GM12865 (cell line): ENCODE results near the gene DUSP16.
"Not testable (repeated sequence)": the region's sequence is repeated elsewhere in the genome, so short reads cannot be mapped to it uniquely, and the experiment has no call there.

Experiments
- DNase-seq: peaks from one replicate; pipeline ENCODE4 v3.0.0; 2010; ENCODE audit warnings: low read depth
- H3K4me3 ChIP-seq: 2 replicates; pipeline ENCODE4 v1.5.1; 2011; ENCODE audit warnings: mild to moderate bottlenecking, low read depth, low read length, control low read depth
- TF ChIP-seq, protein P1 (sequence below): IDR thresholded peaks from 2 replicates; pipeline ENCODE4 v1.5.1; 2011; ENCODE audit warnings: low read length, control low read depth, low read depth, inconsistent platforms; ENCODE audit not compliant: insufficient read depth; ENCODE audit errors: missing control alignments

The DUSP16 gene

DNA sequence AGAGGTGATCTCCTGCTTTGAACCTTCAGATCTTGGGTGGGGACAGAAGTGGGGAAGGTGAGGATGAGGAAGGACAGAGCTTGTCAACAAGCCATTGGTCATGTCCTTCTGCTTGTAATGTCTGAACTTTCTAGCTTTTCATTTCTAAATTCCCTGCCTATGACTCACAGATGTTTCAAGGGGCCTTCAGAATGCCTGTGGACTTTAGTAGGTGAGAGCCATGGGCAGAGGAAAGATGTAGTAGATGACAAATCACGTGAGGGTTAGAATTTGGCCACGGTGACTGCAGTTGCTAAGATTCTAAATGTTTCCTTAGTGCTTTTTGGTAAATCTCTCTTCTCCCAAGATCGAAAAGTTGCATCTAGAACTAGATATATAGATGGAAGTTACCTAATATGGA, 30.3 kb upstream of the DUSP16 start:
- DNase-seq: no peak
- H3K4me3 ChIP-seq: no peak overlapping the region
- TF ChIP-seq, protein P1, sequence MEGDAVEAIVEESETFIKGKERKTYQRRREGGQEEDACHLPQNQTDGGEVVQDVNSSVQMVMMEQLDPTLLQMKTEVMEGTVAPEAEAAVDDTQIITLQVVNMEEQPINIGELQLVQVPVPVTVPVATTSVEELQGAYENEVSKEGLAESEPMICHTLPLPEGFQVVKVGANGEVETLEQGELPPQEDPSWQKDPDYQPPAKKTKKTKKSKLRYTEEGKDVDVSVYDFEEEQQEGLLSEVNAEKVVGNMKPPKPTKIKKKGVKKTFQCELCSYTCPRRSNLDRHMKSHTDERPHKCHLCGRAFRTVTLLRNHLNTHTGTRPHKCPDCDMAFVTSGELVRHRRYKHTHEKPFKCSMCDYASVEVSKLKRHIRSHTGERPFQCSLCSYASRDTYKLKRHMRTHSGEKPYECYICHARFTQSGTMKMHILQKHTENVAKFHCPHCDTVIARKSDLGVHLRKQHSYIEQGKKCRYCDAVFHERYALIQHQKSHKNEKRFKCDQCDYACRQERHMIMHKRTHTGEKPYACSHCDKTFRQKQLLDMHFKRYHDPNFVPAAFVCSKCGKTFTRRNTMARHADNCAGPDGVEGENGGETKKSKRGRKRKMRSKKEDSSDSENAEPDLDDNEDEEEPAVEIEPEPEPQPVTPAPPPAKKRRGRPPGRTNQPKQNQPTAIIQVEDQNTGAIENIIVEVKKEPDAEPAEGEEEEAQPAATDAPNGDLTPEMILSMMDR: no peak

DNA sequence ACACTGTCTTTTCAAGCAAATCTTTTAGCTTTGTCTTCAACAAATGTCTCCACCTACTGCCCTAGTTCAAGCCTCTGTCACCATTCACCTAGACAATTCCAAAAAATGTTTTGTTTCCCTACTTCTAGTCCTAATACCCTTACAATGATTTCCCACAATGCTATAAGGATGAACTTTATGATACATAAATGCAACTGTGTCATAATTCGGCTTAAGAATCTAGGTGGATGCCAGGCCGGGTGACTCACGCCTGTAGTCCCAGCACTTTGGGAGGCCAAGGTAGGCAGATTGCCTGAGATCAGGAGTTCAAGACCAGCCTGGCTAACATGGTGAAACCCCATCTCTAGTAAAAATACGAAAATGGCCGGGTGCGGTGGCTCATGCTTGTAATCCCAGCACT, 28.3 kb upstream of the DUSP16 start:
- no peak for DNase-seq

DNA sequence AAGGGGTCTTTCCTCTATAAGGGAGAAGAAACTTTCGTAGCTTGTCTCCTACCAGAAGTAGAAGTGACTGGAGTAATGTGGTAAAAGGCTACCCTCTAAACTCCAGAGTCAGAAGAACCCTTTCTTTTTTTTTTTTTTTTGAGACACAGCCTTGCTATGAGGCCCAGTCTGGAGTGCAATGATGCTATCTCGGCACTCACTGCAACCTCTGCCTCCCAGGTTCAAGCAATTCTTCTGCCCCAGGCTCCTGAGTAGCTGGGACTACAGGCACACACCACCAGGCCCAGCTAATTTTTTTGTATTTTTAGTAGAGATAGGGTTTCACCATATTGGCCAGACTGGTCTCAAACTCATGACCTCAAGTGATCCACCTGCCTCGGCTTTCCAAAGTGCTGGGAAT, 25.8 kb upstream of the DUSP16 start:
- H3K4me3 ChIP-seq, DNase-seq: not testable (repeated sequence)

More for the DNA sequence above, 28.3 kb upstream of the DUSP16 start:
- TF ChIP-seq, protein P1: no peak
- no peak overlapping the region for H3K4me3 ChIP-seq

DNA sequence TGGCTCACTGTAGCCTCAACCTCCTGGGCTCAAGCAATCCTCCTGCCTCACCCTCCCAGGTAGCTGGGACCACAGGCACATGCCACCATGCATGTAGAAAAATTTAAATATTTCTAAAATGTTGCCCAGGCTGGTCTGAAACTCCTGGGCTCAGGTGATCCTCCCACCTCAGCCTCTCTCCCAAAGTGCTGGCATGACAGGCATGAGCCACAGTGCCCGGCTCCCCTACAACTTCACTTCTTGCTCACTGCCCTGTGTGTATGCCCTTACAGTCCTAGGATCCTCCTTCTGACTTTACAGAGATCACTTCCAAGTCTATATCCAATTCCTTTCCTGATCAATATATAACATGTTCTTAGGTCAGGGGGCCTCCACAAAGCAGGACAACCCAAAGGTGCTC, 25.2 kb upstream of the DUSP16 start:
- no peak overlapping the region for H3K4me3 ChIP-seq
- TF ChIP-seq, protein P1: no peak
- DNase-seq: no peak

DNA sequence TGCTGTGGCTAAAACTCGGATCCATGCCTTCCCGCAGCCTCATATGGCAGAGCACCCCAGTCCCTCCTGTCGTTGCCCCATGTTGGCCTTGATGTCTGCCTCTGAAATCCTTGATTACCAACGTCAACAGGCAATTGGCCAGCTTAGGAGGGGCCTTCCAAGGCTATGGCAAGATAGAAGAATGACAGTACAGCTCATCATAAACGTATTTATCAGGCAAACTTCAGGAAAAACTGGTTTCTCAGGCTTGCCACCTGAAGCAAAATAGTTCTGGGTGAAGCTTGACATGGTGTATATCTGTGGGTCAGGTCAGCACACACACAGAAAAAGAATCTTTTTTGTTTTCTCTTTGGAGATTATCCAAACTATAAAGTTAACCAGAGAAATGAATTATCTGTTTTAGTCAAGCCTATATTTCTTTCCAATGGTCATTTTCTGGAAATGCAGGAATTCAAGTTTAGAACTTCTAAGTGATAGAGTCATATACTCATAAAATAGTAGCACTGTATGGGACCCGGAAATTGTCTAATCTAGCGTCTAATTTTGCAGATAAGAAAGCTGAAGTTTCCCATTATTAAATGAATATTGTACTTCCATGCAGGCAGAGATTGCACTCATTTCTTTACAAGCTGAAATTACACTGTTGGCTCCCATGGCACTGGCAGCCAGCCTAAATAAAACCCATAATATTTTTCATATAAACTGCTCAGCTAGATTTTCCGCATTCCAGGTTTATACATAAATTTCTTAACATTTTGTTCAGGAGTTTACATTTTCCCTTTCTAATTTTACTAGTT, 24.4 kb upstream of the DUSP16 start:
- no peak for DNase-seq
- TF ChIP-seq, protein P1: no peak
- H3K4me3 ChIP-seq: no peak overlapping the region

DNA sequence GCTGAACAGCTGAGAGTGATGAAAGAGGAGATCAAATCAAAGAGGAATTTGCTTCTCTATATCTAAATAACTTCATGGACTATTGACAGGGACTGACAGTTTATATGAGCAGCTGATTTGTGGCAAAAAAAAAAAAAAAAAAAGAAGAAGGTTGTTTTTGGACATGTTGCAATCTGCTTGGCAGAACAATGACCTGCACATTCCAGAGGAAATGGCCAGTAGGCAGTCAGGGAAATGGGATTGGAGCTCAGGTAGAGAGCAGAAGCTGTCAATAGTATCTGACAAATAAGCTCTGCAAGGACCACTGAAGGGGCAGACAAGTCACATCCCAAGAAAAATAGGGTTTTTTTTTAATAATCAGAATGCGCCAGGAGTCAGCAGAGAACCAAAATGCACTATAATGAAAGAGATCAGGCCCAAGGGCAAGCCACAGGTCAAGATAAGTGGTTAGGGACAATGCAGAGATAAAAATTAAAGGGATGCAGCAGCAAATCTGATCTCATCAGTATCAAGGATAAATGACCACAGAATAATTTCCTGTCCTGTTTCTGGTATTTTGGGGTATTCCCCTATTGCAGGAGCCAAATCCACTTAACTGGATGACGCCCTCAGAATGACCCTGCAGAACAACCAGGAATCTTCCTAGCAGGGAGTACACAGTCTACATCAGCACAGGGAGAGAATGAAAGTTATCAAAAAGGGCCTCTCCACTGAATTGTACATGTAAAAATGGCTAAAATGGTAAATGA, 22.6 kb upstream of the DUSP16 start:
- DNase-seq: no peak
- no peak overlapping the region for H3K4me3 ChIP-seq
- TF ChIP-seq, protein P1: no peak

DNA sequence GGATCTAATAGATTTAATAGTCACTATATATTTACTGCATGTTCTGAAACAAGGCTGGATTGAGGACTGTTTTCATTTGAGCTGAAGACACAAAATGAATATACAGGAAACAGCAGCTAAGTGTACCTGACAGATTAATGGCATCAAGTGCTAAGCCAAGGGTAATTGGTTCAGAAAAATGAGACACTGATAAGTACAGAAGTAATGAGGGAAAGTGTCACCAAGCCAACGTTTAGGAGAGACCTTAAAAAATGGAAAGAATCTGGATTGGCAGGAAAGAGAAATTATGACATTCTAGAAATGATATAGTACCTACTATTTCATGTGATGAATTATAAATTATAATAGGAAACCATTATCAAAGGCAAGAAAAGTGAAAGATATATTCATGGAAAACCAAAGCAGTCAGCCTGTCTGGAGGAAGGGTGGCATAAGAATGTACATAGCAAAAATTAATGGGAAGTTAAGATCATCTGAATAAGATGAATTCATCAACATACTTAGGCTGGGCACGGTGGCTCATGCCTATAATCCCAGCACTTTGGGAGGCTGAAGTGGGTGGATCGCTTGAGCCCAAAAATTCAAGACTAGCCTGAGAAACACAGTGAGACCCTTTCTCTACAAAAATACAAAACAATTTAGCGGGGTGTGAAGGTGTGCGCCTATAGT, 21.0 kb upstream of the DUSP16 start:
- TF ChIP-seq, protein P1: no peak
- DNase-seq: peak; percentile 55
- H3K4me3 ChIP-seq: no peak overlapping the region
